H1 (cell line): ENCODE results near the gene MAP4K1. TPM values are rescaled to one million over a fixed set of nuclear protein-coding genes. Genes with fewer than 3 reads are reported as not detected.

Source experiments
- CTCF ChIA-PET: fragments of 300-600 bp; sonication (Branson Sonifier 250); formaldehyde crosslinking; loops from one replicate; lab custom pipeline; 2021; ENCODE audit not compliant: partially characterized antibody; lab: Charles Lee
- POLR2A ChIA-PET: fragments of 300-600 bp; sonication (Branson Sonifier 250); formaldehyde crosslinking; loops from one replicate; lab custom pipeline; 2021; ENCODE audit warnings: inconsistent platforms; ENCODE audit not compliant: partially characterized antibody; lab: Charles Lee
- DNase-seq, 2 experiments: peaks; one replicate each; pipeline versions ENCODE4 v3.0.0 to v3.0.0-alpha.2; 2010 to 2022; ENCODE audit warnings: low spot score in 2 of 2, low read depth in 1 of 2, mixed read lengths in 1 of 2
- FAIRE-seq: peaks from 2 replicates; lab custom pipeline; 2011; peaks lifted over from hg19 to GRCh38; lab: Jason Lieb, UNC
- H2AFZ ChIP-seq: 2 replicates; pipeline ENCODE4 v1.8.1; 2012; ENCODE audit warnings: low read length, inconsistent platforms
- H2AK5ac ChIP-seq: 2 replicates; pipeline ENCODE4 v1.6.1; 2013; ENCODE audit warnings: low read depth, low read length
- H2BK120ac ChIP-seq: replicated peaks from 2 replicates; pipeline ENCODE3; 2013; ENCODE audit warnings: low read depth, low read length, inconsistent platforms
- H2BK12ac ChIP-seq: 2 replicates; pipeline ENCODE4 v1.6.1; 2013; ENCODE audit warnings: low read depth, low read length
- H2BK15ac ChIP-seq: 2 replicates; pipeline ENCODE4 v1.6.1; 2013; ENCODE audit warnings: low read length
- H2BK20ac ChIP-seq: 2 replicates; pipeline ENCODE4 v1.6.1; 2013; ENCODE audit warnings: low read length
- H2BK5ac ChIP-seq: 2 replicates; pipeline ENCODE4 v1.6.1; 2013; ENCODE audit warnings: low read depth, low read length
- H3K14ac ChIP-seq: 2 replicates; pipeline ENCODE4 v1.6.1; 2013; ENCODE audit warnings: inconsistent platforms; ENCODE audit not compliant: insufficient read length
- H3K18ac ChIP-seq: 2 replicates; pipeline ENCODE4 v1.6.1; 2013; ENCODE audit warnings: low read length; ENCODE audit errors: extremely low read depth
- H3K23ac ChIP-seq: 2 replicates; pipeline ENCODE4 v1.6.1; 2013; ENCODE audit warnings: inconsistent platforms; ENCODE audit not compliant: insufficient read length
- H3K23me2 ChIP-seq: 2 replicates; pipeline ENCODE4 v1.6.1; 2013; ENCODE audit warnings: low read depth, low read length
- H3K27ac ChIP-seq: 2 replicates; pipeline ENCODE4 v1.6.1; 2011; ENCODE audit warnings: low read depth, low read length, inconsistent platforms
- H3K27me3 ChIP-seq, 4 experiments: replicated peaks in 1 of 4; 1 replicate in 1 of 4; 2 replicates in 3 of 4; pipeline versions ENCODE4 v1.6.1 to v1.8.1; 2011 to 2013; ENCODE audit warnings: low read length in 3 of 4, mild to moderate bottlenecking in 3 of 4, inconsistent platforms in 2 of 4, mixed read lengths in 2 of 4, moderate library complexity in 1 of 4; ENCODE audit not compliant: control insufficient read depth in 3 of 4, insufficient read depth in 3 of 4; ENCODE audit errors: extremely low read depth in 1 of 4
- H3K36me3 ChIP-seq, 4 experiments: 2 replicates each; pipeline versions ENCODE4 v1.6.1 to v1.8.1; 2011 to 2013; ENCODE audit warnings: mild to moderate bottlenecking in 4 of 4, low read length in 3 of 4, moderate library complexity in 2 of 4, control low read depth in 1 of 4, inconsistent platforms in 1 of 4; ENCODE audit not compliant: insufficient read depth in 4 of 4, control insufficient read depth in 2 of 4
- H3K4ac ChIP-seq: replicated peaks from 2 replicates; pipeline ENCODE3; 2013; ENCODE audit warnings: low read length, low read depth, mixed read lengths, inconsistent platforms; ENCODE audit not compliant: insufficient read length
- H3K4me1 ChIP-seq, 4 experiments: replicated peaks in 1 of 4; 1 replicate in 1 of 4; 2 replicates in 3 of 4; pipeline versions ENCODE4 v1.6.1 to v1.8.1; 2011 to 2013; ENCODE audit warnings: low read length in 3 of 4, inconsistent platforms in 2 of 4, mixed read lengths in 1 of 4; ENCODE audit not compliant: insufficient read depth in 4 of 4, control insufficient read depth in 3 of 4
- H3K4me2 ChIP-seq, 2 experiments: 2 replicates each; pipeline versions ENCODE4 v1.6.1 to v1.8.1; 2011 to 2013; ENCODE audit warnings: low read depth in 2 of 2, low read length in 2 of 2, control low read depth in 1 of 2, inconsistent platforms in 1 of 2, mild to moderate bottlenecking in 1 of 2; ENCODE audit not compliant: insufficient read depth in 1 of 2
- H3K4me3 ChIP-seq, 4 experiments: fragments of 200-600, 300-600 bp in 1 of 4; sonication (generic), shearing (Covaris generic), sonication (Bioruptor Twin) in 1 of 4; 2 replicates each; pipeline versions ENCODE4 v1.5.1 to v1.8.1; 2011 to 2016; ENCODE audit warnings: low read length in 4 of 4, low read depth in 3 of 4, control low read depth in 2 of 4, inconsistent platforms in 2 of 4, mild to moderate bottlenecking in 2 of 4, mixed read lengths in 1 of 4, moderate library complexity in 1 of 4; ENCODE audit not compliant: insufficient read depth in 2 of 4; ENCODE audit errors: extremely low read depth in 1 of 4
- H3K56ac ChIP-seq: replicated peaks from 2 replicates; pipeline ENCODE3; 2013; ENCODE audit warnings: low read depth, mild to moderate bottlenecking, mixed read lengths, low read length, inconsistent platforms; ENCODE audit not compliant: insufficient read length
- H3K79me1 ChIP-seq: 2 replicates; pipeline ENCODE4 v1.6.1; 2013; ENCODE audit warnings: low read depth, low read length, control low read depth
- H3K79me2 ChIP-seq, 2 experiments: 2 replicates each; pipeline versions ENCODE4 v1.6.1 to v1.8.1; 2012 to 2013; ENCODE audit warnings: low read length in 2 of 2, mild to moderate bottlenecking in 2 of 2, inconsistent platforms in 1 of 2; ENCODE audit not compliant: insufficient read depth in 2 of 2, control insufficient read depth in 1 of 2
- H3K9ac ChIP-seq, 4 experiments: replicated peaks in 1 of 4; 1 replicate in 1 of 4; 2 replicates in 3 of 4; pipeline versions ENCODE4 v1.6.1 to v1.8.1; 2011 to 2013; ENCODE audit warnings: low read depth in 3 of 4, low read length in 3 of 4, control low read depth in 2 of 4, mild to moderate bottlenecking in 2 of 4, moderate library complexity in 2 of 4, inconsistent platforms in 1 of 4; ENCODE audit errors: extremely low read depth in 1 of 4
- H3K9me3 ChIP-seq, 2 experiments: 2 replicates each; pipeline versions ENCODE4 v1.6.1 to v1.8.1; 2012 to 2013; ENCODE audit warnings: mild to moderate bottlenecking in 2 of 2, moderate library complexity in 2 of 2, control low read depth in 1 of 2, inconsistent platforms in 1 of 2, low read depth in 1 of 2, low read length in 1 of 2, mixed read lengths in 1 of 2; ENCODE audit not compliant: insufficient read depth in 2 of 2
- H4K20me1 ChIP-seq, 2 experiments: replicated peaks in 1 of 2; 2 replicates each; pipeline versions ENCODE3 to v1.8.1; 2011 to 2013; ENCODE audit warnings: inconsistent platforms in 2 of 2, low read length in 2 of 2, mild to moderate bottlenecking in 1 of 2; ENCODE audit not compliant: insufficient read depth in 2 of 2, control insufficient read depth in 1 of 2
- H4K5ac ChIP-seq: 2 replicates; pipeline ENCODE4 v1.6.1; 2013; ENCODE audit warnings: low read length, low read depth, mixed read lengths, inconsistent platforms; ENCODE audit not compliant: insufficient read length
- H4K8ac ChIP-seq: 2 replicates; pipeline ENCODE4 v1.8.0; 2013; ENCODE audit warnings: mild to moderate bottlenecking, moderate library complexity, low read length, inconsistent platforms; ENCODE audit not compliant: insufficient read depth; ENCODE audit errors: extremely low read depth
- H4K91ac ChIP-seq: replicated peaks from 2 replicates; pipeline ENCODE3; 2013; ENCODE audit warnings: low read length, mixed read lengths, inconsistent platforms; ENCODE audit not compliant: insufficient read length
- CBX5 ChIP-seq: fragments of 300-800, 300-1000 bp; sonication (generic); IDR thresholded peaks from 2 replicates; pipeline ENCODE4 v1.7.1; 2016; ENCODE audit warnings: antibody characterized with exemption, low read length, low read depth
- CEBPB ChIP-seq: IDR thresholded peaks from 2 replicates; pipeline ENCODE4 v1.6.1; 2012; ENCODE audit warnings: low read depth, low read length
- CHD1 ChIP-seq: IDR thresholded peaks from 2 replicates; pipeline ENCODE4 v1.6.1; 2012; ENCODE audit warnings: low read depth, low read length, improper control_type of control experiment
- CHD2 ChIP-seq: IDR thresholded peaks from 2 replicates; pipeline ENCODE4 v1.6.1; 2012; ENCODE audit warnings: low read length, improper control_type of control experiment
- EGR1 ChIP-seq: IDR thresholded peaks from 2 replicates; pipeline ENCODE4 v1.6.1; 2011; ENCODE audit warnings: low read depth, low read length, borderline replicate concordance
- JUN ChIP-seq: IDR thresholded peaks from 2 replicates; pipeline ENCODE4 v1.6.1; 2011; ENCODE audit warnings: low read depth, mild to moderate bottlenecking, improper control_type of control experiment, low read length
- POLR2A ChIP-seq, 2 experiments: IDR thresholded peaks; 1 replicate in 1 of 2; 2 replicates in 1 of 2; pipeline ENCODE4 v1.6.1; 2011; ENCODE audit warnings: low read depth in 2 of 2, low read length in 2 of 2, mild to moderate bottlenecking in 2 of 2; ENCODE audit errors: control extremely low read depth in 1 of 2
- POLR2AphosphoS5 ChIP-seq: IDR thresholded peaks from 2 replicates; pipeline ENCODE4 v1.6.1; 2011; ENCODE audit warnings: low read depth, low read length
- RBBP5 ChIP-seq: IDR thresholded peaks from 2 replicates; pipeline ENCODE4 v1.7.1; 2012; ENCODE audit warnings: low read depth, mild to moderate bottlenecking, inconsistent platforms, low read length, moderate library complexity, borderline replicate concordance
- SIN3A ChIP-seq, 2 experiments: IDR thresholded peaks in 1 of 2; conservative IDR thresholded peaks in 1 of 2; 2 replicates each; pipeline ENCODE4 v1.6.1; 2011 to 2012; ENCODE audit warnings: low read length in 2 of 2, improper control_type of control experiment in 1 of 2, low read depth in 1 of 2, mild to moderate bottlenecking in 1 of 2
- SIRT6 ChIP-seq: IDR thresholded peaks from one replicate; pipeline ENCODE4 v1.7.1; 2012; ENCODE audit warnings: low read length, inconsistent platforms
- SIX5 ChIP-seq: IDR thresholded peaks from 2 replicates; pipeline ENCODE4 v1.6.1; 2011; ENCODE audit warnings: mild to moderate bottlenecking, low read depth, low read length
- SRF ChIP-seq: IDR thresholded peaks from 2 replicates; pipeline ENCODE4 v1.6.1; 2011; ENCODE audit warnings: mild to moderate bottlenecking, low read depth, low read length, moderate library complexity
- TAF1 ChIP-seq: IDR thresholded peaks from 2 replicates; pipeline ENCODE4 v1.6.1; 2011; ENCODE audit warnings: mild to moderate bottlenecking, low read depth, low read length
- WGBS, 2 experiments: shearing (Covaris generic) in 1 of 2; methylation state at CpG; one replicate each; pipeline versions ENCODE4 v1.1.6 to v1.1.7; 2013 to 2015; ENCODE audit warnings: low lambda C conversion rate in 2 of 2, mixed read lengths in 2 of 2, inconsistent platforms in 1 of 2, low coverage in 1 of 2, missing lambda C conversion rate in 1 of 2; ENCODE audit not compliant: insufficient replicate concordance in 2 of 2, insufficient coverage in 1 of 2, insufficient read length in 1 of 2; ENCODE audit errors: extremely low coverage in 1 of 2, missing lambda C conversion rate in 1 of 2; 5-methylcytosine and 5-hydroxymethylcytosine counted together
- polyA plus RNA-seq, 7 experiments: library from polyadenylated mRNA; depleted of rRNA in 3 of 7; stranded (reverse) in 5 of 7; unstranded in 2 of 7; fragments of >200 nt in 5 of 7; fragments of 200-250 nt in 2 of 7; gene quantifications; 1 replicate in 5 of 7; 2 replicates in 1 of 7; 4 replicates in 1 of 7; pipeline versions ENCODE4 v1.2.1 to v1.2.3, GENCODE V29; 2011 to 2013; ENCODE audit warnings: missing spikeins in 2 of 7, mixed read lengths in 2 of 7
- total RNA-seq: library from RNA; stranded (reverse); fragmentation: NEBNext Ultra II Directional; extraction: Animal tissue kit (Norgen Biotek cat#: 25700); gene quantifications from 2 replicates; pipeline ENCODE4 v1.2.1, GENCODE V29; 2021

MAP4K1 gene
- total and polyA plus RNA-seq, 2 of the 8 experiments (the other 6 are each of a cell fraction or from before 2014, with no cell fraction given): 9.0 to 10.4 TPM

GRCh38 chr19:38648769-38649304 is 31.1 kb upstream of the MAP4K1 start:
- no peak overlapping the region for H3K23ac ChIP-seq
- no peak overlapping the region for H4K5ac ChIP-seq
- WGBS, 2 experiments: 5 to 100% methylated on average over 1 to 10 of the region's 13 CpGs
- H3K79me1 ChIP-seq: peaks cover 11% of the 10 kb centered on the region
- no peak overlapping the region for H3K4ac ChIP-seq
- H2BK20ac ChIP-seq: no peak overlapping the region
- TF ChIP-seq SIX5 (no peak), EGR1 (no peak), CEBPB (no peak), SIN3A (conservative IDR thresholded peaks at IDR 0.05 in 1 of 2, IDR thresholded peaks at IDR 0.05 in 1 of 2; ENCODE audit: low read depth in 1 of 2, low read length in 2 of 2) (peak in 1 of 2 experiments; percentile 28; a peak in 1 of 4 replicates), TAF1 (no peak), CBX5 (no peak), SRF (no peak), POLR2A (IDR thresholded peaks at IDR 0.05; ENCODE audit: control extremely low read depth in 1 of 2, low read depth in 2 of 2, low read length in 2 of 2) (no peak), SIRT6 (no peak), JUN (no peak), RBBP5 (no peak), CHD2 (no peak), CHD1 (0 out of 2 replicates have a peak, but pooled peaks have one; percentile 35), POLR2AphosphoS5 (peak; percentile 49; the same call in 1 of the 2 replicates)
- peak overlapping the region; percentile 91 to 98 (median 95) for H3K4me3 ChIP-seq
- H3K56ac ChIP-seq: peak overlapping the region; percentile 59
- peak overlapping the region; percentile 92 to 95 for H3K4me2 ChIP-seq
- no peak overlapping the region for H3K14ac ChIP-seq
- H3K27me3 ChIP-seq: no peaks in the 10 kb centered on the region
- peaks cover 42 to 63% of the 10 kb centered on the region in 2 experiments for H3K79me2 ChIP-seq
- DNase-seq (no peak), FAIRE-seq (no peak)
- peak overlapping the region; percentile 71; the same call in 1 of the 2 replicates for H3K18ac ChIP-seq
- peaks cover 12 to 24% of the 10 kb centered on the region in 2 experiments for H4K20me1 ChIP-seq
- H2AFZ ChIP-seq: no peak overlapping the region
- H2BK120ac ChIP-seq: no peak overlapping the region
- POLR2A ChIA-PET: interaction anchor here (0.6 to 17.9 kb wide), 19 partner anchors 10 to 254 kb away, joined by 3 to 374 read pairs (median 5); no protein-coding TSS in a partner anchor
- peaks cover 5 to 20% (median 15%) of the 10 kb centered on the region in 4 experiments for H3K4me1 ChIP-seq
- H3K27ac ChIP-seq: no peak overlapping the region
- H2BK5ac ChIP-seq: peak overlapping the region; percentile 83; the same call in 1 of the 2 replicates
- H2AK5ac ChIP-seq: peak overlapping the region; percentile 75
- no peak overlapping the region for H2BK12ac ChIP-seq
- no peak overlapping the region for H2BK15ac ChIP-seq
- no peak overlapping the region for H4K8ac ChIP-seq
- H3K36me3 ChIP-seq: no peaks in the 10 kb centered on the region
- H3K23me2 ChIP-seq: peaks cover 16% of the 10 kb centered on the region; the same call in 1 of the 2 replicates
- peak overlapping the region in 3 of 4 experiments; percentile 87 to 98 (median 89); a peak in 6 of 7 replicates for H3K9ac ChIP-seq
- no peaks in the 10 kb centered on the region for H3K9me3 ChIP-seq
- CTCF ChIA-PET: interaction anchor here (1.0 to 7.7 kb wide), 3 partner anchors 13 to 26 kb away, joined by 3 to 62 read pairs (median 3); no protein-coding TSS in a partner anchor
- no peak overlapping the region for H4K91ac ChIP-seq
